ENCODE data around the gene ORM2.
"Not testable (repeated sequence)": the region's sequence is repeated elsewhere in the genome, so short reads cannot be mapped to it uniquely, and the experiment has no call there.

ORM2 gene

DNA sequence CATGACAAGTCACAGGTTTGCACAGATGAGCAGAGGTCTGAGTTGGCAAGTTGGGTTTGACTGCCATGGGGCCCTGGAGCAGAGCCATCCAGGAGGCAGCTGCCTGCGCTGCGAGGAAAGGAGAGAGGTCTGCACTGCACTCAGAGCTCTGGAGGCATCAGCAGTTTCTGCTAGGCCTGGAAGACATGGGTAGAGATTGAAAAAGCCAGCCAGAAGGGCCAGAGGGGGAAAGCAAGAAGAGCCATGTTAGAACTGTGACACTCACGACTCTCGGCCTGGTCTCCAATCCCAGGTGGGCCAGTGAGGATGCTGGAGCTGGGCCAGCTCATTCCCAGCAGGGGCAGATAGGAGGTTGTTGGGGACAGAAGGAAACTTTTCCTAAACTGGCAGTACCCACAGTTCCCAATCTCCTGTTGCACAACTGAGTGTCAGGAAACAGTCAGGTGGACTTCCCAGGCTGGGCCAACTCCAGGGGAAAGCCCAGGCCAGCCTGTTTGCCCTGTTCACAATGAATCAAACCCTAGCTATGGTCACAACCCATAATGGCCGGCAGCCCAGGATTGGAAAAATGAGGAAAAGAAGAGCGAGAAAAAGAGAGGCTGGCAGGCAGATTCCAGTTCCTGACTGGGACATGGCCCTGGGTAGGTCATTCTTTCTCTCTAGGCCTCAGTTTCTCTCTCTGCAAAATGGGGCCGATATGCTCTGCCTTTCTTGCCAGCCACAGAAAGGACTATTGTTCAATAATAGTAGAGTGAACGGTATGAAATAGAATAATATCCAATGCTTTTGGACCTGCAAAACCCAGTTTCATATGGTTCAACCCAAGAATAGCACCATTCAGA, 14.6 kb upstream of the ORM2 start:
- no peak for DNase-seq

DNA sequence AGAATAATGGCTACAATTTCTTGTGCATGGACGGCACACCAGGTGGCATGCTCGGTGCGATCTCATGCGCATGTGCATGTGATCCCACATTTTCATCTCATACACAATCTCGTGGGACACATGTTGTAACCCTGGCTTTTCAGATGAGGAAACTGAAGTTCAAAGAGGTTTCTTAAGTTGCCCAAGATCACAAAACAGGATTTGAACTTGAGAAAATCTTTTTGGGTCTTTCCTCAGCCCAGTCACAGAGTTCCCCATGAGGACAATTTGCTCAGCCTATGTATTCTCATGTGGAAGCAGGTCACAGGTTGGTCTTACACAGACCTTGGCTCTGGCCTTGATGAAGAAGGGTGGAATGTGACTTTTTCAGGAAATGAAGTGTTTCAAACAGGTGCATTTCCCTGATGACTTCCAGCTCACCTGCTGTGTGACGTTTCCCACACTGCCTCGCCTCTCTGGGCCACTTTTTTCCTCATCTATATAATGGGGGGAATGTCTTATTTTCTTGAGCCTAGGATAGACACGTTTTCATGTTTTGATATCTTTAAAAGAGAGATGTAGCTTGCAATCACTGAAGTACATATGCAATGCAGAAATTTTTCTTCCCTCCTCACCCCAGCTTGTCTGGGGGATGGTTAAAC, 13.8 kb upstream of the ORM2 start:
- peak; percentile 78 for DNase-seq

DNA sequence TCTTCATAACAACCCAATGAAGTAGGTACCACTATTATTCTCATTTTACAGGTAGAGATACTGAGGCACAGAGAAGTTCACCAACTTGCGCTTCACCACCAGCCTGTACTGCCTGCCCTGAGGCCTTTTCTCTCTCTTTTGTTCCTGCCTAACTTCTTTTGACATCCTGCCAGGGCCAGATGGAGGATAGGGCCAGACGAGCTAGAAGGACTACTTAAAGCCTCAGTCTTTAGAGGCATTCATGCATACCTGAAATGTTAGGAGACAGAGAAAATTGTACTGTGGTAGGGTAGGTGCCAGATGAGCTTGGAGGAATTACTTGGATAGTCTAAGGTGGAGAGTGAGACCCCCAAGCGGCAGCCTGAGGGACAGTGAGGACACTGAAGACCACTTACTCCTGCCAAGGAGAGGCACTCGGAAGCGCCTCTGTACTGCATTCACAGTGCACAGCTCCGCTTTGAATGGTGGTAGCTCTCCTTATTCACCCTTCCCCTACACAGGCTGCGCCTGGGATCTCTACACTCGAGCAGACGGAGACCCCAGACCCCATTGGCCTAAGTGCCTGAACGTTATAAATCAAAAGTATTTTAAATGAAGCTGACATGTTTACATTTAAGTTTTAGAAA, 13.0 kb upstream of the ORM2 start:
- no peak for DNase-seq

DNA sequence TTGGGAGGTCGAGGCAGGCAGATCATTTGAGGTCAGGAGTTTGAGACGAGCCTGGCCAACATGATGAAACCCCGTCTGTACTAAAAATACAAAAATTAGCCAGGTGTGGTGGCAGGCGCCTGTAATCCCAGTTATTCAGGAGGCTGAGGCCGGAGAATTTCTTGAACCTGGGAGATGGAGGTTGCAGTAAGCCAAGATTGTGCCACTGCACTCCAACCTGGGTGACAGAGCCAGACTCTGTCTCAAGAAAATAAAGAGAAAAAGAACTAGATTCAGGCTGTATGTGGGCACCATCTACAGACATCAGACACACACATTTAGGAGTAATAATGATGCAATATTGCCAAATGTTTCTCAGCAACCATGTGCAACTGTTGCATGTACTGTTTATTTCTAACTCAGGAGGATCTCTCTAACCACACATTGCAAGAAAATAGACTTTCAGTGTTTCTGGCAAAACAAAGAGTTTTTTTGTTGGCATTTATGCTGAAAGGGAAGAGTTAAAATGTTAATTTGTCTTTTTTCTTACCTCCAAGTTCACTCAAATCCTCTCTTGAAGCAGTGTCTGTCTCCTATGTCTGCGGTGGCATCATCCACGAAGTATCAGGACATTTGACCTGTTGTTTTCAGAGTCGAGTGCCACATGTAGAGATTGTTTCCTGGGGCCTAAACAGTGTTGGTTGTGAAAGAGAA, 11.9 kb upstream of the ORM2 start:
- DNase-seq, result peak; percentile 87

DNA sequence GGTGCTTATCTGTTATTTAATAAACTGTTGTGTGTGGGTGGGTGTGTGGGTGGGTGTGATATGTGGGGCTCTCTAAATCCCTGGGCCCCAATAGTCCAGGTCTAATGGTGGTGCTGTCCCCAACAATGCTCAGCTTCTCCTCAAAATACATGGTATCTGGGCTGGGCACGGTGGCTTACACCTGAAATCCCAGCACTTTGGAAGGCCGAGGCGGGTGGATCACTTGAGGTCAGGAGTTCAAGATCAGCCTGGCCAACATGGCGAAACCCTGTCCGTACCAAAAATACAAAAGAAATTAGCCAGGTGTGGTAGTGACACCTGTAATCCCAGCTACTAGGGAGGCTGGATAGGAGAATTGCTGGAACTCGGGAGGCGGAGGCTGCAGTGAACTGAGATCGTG, 11.3 kb upstream of the ORM2 start:
- no peak for DNase-seq

DNA sequence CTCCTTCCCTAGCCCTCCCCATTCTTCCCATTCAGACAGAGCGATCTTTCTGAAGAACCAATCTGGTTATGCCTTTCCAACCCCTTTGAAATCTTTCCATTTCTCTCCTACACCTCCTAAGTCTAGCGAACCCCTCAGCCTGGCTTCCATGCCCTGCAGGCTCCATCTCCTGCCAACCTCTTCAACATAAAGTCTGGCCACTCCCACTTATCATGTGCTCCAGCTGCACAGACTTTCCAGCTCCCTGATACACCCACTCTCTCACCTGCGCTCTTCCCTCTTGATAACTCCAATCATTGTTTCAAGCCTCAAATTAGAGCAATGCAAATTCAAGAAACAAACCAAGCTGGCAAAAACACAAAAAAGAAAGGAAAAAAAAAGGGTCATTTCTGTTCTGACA, 10.5 kb upstream of the ORM2 start:
- no peak for DNase-seq

DNA sequence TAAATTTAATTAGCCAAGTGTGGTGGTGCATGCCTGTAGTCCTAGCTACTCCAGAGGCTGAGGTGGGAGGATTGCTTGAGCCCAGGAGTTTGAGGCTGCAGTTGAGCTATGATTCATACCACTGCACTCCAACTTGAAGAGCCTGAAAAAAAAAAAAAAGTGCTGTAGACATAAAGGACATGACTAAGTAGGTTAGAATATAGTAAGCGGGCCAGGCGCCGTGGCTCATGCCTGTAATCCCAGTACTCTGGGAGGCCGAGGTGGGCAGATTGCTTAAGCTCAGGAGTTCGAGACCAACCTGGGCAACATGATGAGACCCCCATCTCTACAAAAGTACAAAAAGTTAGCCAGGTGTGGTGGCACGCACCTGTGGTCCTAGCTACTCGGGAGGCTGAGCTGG, 9.0 kb upstream of the ORM2 start:
- DNase-seq, result peak; percentile 50

DNA sequence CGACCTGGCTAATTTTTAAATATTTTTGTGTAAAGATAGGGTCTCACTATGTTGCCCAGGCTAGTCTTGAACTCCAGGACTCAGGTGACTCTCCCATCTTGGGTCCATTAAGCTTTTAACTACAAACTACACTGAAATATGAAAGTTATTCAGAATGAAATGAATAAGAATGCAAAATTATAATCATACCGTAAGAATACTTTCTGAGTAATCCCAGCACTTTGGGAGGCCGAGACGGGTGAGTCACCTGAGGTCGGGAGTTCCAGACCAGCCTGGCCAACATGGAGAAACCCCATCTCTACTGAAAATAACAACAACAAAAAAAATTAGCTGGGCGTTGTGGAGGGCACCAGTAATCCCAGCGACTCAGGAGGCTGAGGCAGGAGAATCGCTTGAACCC, 7.9 kb upstream of the ORM2 start:
- no peak for DNase-seq

DNA sequence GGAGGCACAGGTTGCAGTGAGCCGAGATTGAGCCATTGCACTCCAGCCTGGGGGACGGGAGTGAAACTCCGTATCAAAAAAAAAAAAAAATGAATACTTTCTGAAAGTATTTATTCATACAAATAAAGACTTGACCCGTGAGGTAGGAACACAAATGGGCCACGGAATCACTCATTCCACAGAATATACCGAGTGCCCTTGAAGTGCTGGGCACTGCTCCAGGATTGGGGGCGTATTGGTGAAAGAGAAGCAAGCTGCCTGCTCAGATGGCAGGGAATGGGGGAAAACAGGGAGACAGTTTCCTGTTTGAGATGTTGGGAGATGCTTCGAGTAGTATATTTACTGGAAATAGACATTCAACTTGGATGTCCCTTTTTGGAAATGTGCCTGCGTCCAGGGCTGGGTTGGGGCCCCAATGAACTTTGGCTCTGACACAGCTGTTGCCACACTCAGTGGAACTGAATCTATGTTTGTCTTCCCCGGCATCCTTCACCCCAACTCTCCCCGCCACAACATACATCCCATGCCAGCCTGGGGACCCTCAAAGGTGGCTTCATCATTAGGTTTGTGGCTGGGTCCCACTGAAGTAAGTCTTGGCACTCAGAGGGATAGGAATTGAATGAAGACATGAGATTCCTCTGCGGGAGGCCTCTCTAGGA, 7.4 kb upstream of the ORM2 start:
- not testable (repeated sequence) for DNase-seq

DNA sequence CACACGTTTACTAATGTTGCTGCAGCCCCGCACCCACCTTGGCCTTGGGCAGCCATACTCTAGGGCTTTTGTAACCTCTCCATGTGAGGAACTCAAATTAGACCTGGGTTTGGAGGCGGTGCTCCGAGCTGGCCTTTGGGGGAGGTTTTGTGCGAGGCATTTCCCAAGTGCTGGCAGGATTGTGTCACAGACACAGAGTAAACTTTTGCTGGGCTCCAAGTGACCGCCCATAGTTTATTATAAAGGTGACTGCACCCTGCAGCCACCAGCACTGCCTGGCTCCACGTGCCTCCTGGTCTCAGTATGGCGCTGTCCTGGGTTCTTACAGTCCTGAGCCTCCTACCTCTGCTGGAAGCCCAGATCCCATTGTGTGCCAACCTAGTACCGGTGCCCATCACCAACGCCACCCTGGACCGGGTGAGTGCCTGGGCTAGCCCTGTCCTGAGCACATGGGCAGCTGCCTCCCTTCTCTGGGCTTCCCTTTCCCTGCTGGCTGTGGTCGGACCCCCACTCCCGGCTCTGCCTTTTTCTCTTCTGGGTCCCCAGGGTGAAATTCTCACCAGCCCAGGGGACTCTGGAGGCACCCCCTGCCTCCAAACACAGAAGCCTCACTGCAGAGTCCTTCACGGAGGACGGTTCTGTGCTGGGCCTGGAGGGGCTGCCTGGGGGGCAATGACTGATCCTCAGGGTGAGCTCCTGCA, 6.7 kb upstream of the ORM2 start, which contains the start of gene ORM1:
TSS of gene ORM1 (plus strand) at position 268 of the 701 bp plus-strand sequence. CDS start at position 304, 36 bp downstream.
- DNase-seq, result not testable (repeated sequence)

DNA sequence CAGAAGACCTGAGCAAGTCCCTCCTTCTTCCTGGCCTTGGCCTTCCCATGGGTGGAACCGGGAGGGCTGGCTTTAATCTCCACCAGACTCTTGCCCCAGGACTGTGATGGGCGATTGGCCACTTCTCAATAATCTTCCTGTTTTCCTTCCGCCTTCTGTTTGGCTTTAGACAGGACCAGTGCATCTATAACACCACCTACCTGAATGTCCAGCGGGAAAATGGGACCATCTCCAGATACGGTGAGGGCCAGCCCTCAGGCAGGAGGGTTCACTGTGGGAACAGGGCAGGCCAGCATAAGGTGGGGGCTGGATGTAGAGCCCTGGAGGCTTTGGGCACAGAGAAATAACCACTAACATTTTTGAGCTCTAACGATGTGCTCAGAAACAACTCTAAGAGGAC, 5.8 kb upstream of the ORM2 start:
- DNase-seq, result not testable (repeated sequence)

DNA sequence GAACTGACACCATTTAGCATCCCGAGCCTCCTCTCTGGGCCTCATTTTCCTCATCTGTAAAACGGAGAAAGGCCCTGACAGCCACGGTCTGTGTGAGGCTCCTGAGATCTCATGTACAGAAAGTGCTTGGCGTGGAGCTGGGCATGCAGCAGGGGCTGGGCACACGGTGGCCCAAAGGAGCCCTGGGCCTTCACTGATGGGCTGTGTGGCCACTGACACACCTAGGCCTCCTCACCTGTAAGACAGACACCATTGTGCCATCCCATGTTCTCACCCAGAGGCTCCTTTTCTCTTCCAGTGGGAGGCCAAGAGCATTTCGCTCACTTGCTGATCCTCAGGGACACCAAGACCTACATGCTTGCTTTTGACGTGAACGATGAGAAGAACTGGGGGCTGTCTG, 5.2 kb upstream of the ORM2 start:
- DNase-seq, result no peak

DNA sequence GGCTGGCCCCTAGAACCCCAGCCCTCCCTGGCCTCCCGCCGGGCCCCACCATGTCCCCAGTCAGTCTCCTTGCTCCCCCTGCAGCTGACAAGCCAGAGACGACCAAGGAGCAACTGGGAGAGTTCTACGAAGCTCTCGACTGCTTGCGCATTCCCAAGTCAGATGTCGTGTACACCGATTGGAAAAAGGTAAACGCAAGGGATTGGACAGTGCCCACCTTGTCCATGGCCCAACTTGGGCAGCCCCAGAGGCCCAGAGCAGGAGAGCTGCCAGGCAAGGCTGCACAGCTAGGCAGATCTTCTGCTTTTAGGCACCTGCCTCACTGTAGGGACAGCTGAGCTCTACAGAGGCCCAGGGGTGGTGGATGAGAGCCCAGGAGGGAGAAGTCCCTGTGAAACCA, 4.7 kb upstream of the ORM2 start:
- not testable (repeated sequence) for DNase-seq

DNA sequence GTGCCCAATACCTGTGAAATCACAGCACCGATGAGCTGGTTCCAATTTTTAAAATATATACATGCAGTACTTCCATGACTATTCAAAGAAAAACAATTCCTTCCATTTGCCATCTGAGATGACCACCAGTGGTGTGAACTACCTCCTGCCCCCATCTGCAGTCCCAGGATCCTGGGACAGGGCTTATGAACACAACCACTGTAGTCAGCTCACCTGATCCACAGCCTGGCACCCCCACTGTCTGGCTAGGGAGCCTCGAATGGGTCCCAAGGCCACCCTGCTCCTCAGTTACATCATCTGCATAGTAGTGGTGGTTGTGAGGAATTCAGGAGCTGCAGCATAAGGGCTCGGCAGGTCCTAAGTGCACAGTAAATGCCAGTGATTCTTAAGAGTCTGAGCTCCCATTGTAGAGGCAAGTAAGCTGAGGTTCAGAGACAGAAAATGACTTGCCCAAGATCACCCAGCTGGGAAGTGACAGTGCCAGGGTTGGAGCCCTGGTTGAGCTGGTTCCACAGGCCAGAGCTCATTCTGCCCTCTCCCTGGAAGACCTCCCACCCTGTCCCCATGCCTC, 3.9 kb upstream of the ORM2 start:
- not testable (repeated sequence) for DNase-seq

DNA sequence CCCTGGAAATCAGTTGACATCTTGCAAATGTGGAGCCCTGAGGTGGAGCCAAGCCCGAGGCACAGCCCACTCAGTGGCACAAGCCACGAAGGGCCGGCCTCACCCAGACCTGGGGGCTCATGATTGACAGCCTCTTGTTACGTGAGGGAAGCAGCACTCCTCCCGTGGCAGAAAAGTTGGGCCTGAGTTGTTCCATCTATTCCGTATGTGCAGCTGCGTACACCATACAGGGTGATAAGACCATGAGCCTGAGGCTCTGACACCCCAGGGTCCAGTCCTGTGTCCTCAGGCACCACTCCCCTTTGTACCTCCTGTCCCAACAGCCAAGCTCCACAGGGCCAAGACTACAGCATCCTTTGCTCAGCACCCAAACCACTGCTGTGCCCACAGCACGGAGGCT, 1.9 kb upstream of the ORM2 start:
- no peak for DNase-seq

DNA sequence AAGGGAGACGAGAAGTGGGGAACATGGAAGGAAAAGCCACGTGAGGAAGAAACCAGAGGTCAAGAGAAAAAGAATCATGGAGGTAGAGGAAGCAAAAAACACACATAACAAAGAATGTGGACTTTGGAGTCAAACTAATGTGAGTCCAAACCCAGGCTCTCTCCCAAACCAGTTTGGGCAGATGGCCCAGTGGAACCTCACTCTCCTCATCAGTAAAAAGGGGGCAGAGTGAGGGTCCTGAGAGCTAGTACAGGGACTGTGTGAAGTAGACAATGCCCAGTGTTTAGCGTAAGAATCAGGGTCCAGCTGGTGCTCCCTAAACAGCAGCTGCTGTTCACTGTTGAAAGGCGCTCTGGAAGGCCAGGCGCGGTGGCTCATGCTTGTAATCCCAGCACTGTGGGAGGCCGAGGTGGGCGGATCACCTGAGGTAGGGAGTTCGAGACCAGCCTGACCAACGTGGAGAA, 1.3 kb upstream of the ORM2 start:
- DNase-seq, result not testable (repeated sequence)

DNA sequence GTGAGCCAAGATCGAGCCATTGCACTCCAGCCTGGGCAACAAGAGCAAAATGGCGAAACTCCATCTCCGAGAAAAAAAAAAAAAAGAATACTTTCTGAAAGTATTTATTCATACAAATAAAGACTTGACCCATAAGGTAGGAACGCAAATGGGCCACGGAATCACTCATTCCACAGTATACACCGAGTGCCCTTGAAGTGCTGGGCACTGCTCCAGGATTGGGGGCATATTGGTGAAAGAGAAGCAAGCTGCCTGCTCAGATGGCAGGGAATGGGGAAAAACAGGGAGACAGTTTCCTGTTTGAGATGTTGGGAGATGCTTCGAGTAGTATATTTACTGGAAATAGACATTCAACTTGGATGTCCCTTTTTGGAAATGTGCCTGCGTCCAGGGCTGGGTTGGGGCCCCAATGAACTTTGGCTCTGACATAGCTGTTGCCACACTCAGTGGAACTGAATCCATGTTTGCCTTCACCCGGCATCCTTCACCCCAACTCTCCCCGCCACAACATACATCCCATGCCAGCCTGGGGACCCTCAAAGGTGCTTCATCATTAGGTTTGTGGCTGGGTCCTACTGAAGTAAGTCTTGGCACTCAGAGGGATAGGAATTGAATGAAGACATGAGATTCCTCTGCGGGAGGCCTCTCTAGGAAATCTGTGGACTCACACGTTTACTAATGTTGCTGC, 588 bp upstream of the ORM2 start:
- DNase-seq, result not testable (repeated sequence)

DNA sequence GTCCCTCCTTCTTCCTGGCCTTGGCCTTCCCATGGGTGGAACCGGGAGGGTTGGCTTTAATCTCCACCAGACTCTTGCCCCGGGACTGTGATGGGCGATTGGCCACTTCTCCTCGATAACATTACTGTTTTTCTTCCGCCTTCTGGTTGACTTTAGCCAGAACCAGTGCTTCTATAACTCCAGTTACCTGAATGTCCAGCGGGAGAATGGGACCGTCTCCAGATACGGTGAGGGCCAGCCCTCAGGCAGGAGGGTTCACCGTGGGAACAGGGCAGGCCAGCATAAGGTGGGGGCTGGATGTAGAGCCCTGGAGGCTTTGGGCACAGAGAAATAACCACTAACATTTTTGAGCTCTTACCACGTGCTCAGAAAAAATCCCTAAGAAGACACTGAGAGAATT, 967 bp downstream of the ORM2 start:
- no peak for DNase-seq

DNA sequence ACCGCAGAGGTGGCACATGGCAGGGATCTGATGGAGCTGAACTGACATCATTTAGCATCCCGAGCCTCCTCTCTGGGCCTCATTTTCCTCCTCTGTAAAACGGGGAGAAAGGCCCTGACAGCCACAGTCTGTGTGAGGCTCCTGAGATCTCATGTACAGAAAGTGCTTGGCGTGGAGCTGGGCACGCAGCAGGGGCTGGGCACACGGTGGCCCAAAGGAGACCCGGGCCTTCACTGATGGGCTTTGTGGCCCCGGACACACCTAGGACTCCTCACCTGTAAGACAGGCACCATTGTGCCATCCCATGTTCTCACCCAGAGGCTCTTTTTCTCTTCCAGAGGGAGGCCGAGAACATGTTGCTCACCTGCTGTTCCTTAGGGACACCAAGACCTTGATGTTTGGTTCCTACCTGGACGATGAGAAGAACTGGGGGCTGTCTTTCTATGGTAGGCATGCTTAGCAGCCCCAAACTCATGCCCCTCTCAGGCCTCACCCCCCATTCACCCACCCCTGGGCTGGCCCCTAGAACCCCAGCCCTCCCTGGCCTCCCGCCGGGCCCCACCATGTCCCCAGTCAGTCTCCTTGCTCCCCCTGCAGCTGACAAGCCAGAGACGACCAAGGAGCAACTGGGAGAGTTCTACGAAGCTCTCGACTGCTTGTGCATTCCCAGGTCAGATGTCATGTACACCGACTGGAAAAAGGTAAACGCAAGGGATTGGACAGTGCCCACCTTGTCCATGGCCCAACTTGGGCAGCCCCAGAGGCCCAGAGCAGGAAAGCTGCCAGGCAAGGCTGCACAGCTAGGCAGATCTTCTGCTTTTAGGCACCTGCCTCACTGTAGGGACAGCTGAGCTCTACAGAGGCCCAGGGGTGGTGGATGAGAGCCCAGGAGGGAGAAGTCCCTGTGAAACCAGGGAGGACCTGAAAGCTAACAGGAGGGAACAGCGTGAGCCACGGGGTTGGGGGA, 1.8 kb downstream of the ORM2 start:
- DNase-seq, result not testable (repeated sequence)

Measured in MV-4-11 (cell line).